Caco-2 (cell line): ENCODE data around the gene ERGIC1. TPM values are rescaled to one million over a fixed set of nuclear protein-coding genes. Genes with fewer than 3 reads are reported as not detected.

Experiments used
- BruUV-seq: library from RNA; stranded (reverse); fragments of 400-500 nt; replicated peaks from 2 replicates; lab custom pipeline; 2021; lab: Mats Ljungman, UMichigan
- CTCF ChIA-PET: fragments of 300-600 bp; sonication (Branson Sonifier 250); formaldehyde crosslinking; loops from one replicate; lab custom pipeline; 2022; ENCODE audit warnings: antibody characterized with exemption; lab: Charles Lee
- POLR2A ChIA-PET: fragments of 300-600 bp; sonication (Branson Sonifier 250); formaldehyde crosslinking; loops from one replicate; lab custom pipeline; 2022; ENCODE audit warnings: antibody characterized with exemption; lab: Charles Lee
- DNase-seq, 2 experiments: peaks; one replicate each; pipeline versions ENCODE4 v3.0.0 to v3.0.0-alpha.2; 2020 to 2022
- H3K27me3 ChIP-seq: replicated peaks from 2 replicates; pipeline ENCODE4 v1.6.0; 2011; ENCODE audit warnings: low read length; ENCODE audit not compliant: control insufficient read depth, insufficient read depth
- H3K36me3 ChIP-seq: 2 replicates; pipeline ENCODE4 v1.5.1; 2011; ENCODE audit warnings: low read length; ENCODE audit not compliant: control insufficient read depth, insufficient read depth
- H3K4me1 ChIP-seq: fragments of 250-450 bp; sonication (Bioruptor Pico); 2 replicates; pipeline ENCODE4 v1.5.1; 2020; ENCODE audit warnings: mild to moderate bottlenecking
- H3K4me3 ChIP-seq: 2 replicates; pipeline ENCODE4 v1.5.1; 2011; ENCODE audit warnings: low read depth, mild to moderate bottlenecking, control low read depth, low read length
- H3K9me3 ChIP-seq: fragments of 250-450 bp; sonication (Bioruptor Pico); 2 replicates; pipeline ENCODE4 v1.5.1; 2020; ENCODE audit warnings: mild to moderate bottlenecking, moderate library complexity
- H3K27ac Mint-ChIP-seq: one replicate; pipeline ENCODE4 v1.8.0; 2022; ENCODE audit warnings: mixed read lengths; ENCODE audit not compliant: unreplicated experiment
- H3K27me3 Mint-ChIP-seq: one replicate; pipeline ENCODE4 v1.8.0; 2022; ENCODE audit warnings: mixed read lengths; ENCODE audit not compliant: insufficient read depth, unreplicated experiment
- H3K36me3 Mint-ChIP-seq: one replicate; pipeline ENCODE4 v1.8.0; 2022; ENCODE audit warnings: mild to moderate bottlenecking, mixed read lengths; ENCODE audit not compliant: insufficient read depth, unreplicated experiment
- H3K4me1 Mint-ChIP-seq: one replicate; pipeline ENCODE4 v1.8.0; 2022; ENCODE audit warnings: low read depth, mixed read lengths; ENCODE audit not compliant: unreplicated experiment
- H3K4me3 Mint-ChIP-seq: one replicate; pipeline ENCODE4 v1.8.0; 2022; ENCODE audit warnings: mild to moderate bottlenecking, moderate library complexity, mixed read lengths; ENCODE audit not compliant: unreplicated experiment
- H3K9me3 Mint-ChIP-seq: one replicate; pipeline ENCODE4 v1.8.0; 2022; ENCODE audit warnings: mixed read lengths; ENCODE audit not compliant: unreplicated experiment
- CTCF ChIP-seq, 2 experiments: fragments of 200-600 bp in 1 of 2; IDR thresholded peaks; 1 replicate in 1 of 2; 2 replicates in 1 of 2; pipeline versions ENCODE4 v1.5.1 to v1.8.0; 2011 to 2022; ENCODE audit warnings: antibody characterized with exemption in 1 of 2, control low read depth in 1 of 2, inconsistent platforms in 1 of 2, low read depth in 1 of 2, low read length in 1 of 2, mild to moderate bottlenecking in 1 of 2, moderate library complexity in 1 of 2; ENCODE audit not compliant: insufficient read depth in 1 of 2, severe bottlenecking in 1 of 2, unreplicated experiment in 1 of 2
- intact Hi-C: fragments of 100-400 bp; cut with micrococcal nuclease; formaldehyde crosslinking; loops from one replicate; pipeline ENCODE4 v1.10.0; 2022; ENCODE audit not compliant: unreplicated experiment
- total RNA-seq: library from RNA; stranded (reverse); gene quantifications from 2 replicates; pipeline ENCODE4 v1.2.3, GENCODE V29; 2022

Gene ERGIC1
- total RNA-seq, 1 experiment from 2014 or later = 161 TPM

DNA sequence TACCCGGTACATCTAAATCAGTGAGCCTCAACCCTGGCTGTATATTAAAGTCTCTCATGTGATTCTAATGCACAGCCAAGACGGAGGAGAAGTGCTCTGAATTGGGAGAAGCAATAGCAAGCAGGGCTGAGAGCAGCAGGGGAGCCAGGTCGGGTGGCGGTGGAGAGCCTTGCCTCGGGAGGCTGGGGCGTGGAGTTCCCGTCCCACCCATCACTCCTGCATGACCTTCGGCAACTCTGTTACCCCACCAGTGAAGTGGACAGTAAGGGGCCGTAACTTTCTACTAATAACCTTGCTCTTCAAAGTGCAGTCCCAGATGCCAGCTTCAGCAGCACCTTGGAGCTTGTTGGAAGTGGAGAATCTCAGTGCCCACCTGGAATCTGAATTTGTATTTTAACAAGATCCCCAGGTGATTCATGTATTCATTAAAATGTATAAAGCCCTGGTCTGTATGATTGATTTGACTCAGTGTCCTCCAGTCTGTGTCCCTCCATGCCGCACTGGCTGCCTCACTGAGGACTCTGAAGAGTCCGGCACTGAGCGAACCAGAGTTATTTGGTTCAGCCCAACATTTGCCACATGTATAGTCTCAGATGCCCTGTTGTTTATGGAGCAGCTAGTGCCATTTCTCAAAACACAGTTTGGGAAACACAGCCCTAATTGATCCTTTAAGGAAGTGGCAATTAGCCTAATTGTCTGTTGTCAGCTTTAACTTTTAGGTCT, 6.5 kb downstream of the ERGIC1 start:
- H3K27me3 Mint-ChIP-seq = no peaks in the 10 kb centered on the region
- peaks cover 55% of the 10 kb centered on the region for H3K36me3 Mint-ChIP-seq
- H3K4me3 ChIP-seq = no peak overlapping the region
- H3K4me3 Mint-ChIP-seq = no peak overlapping the region
- H3K4me1 ChIP-seq = peaks cover 6% of the 10 kb centered on the region
- POLR2A ChIA-PET = no interaction called here
- CTCF ChIA-PET = no interaction called here
- H3K4me1 Mint-ChIP-seq = peaks cover 23% of the 10 kb centered on the region
- H3K36me3 ChIP-seq = no peaks in the 10 kb centered on the region; the same call in 1 of the 2 replicates
- no peak for DNase-seq
- no TSS peak for BruUV-seq
- H3K9me3 ChIP-seq = no peaks in the 10 kb centered on the region
- H3K9me3 Mint-ChIP-seq = no peaks in the 10 kb centered on the region
- intact Hi-C loops = no loop called here
- H3K27me3 ChIP-seq = no peaks in the 10 kb centered on the region
- no peak for TF ChIP-seq CTCF (IDR thresholded peaks at IDR 0.05; ENCODE audit: insufficient read depth in 1 of 2, low read depth in 1 of 2, low read length in 1 of 2, severe bottlenecking in 1 of 2, unreplicated experiment in 1 of 2)
- no peak overlapping the region for H3K27ac Mint-ChIP-seq

- BruUV-seq = no TSS peak
- TF ChIP-seq CTCF (IDR thresholded peaks at IDR 0.05; ENCODE audit: insufficient read depth in 1 of 2, low read depth in 1 of 2, low read length in 1 of 2, severe bottlenecking in 1 of 2, unreplicated experiment in 1 of 2) = no peak
- H3K9me3 ChIP-seq = no peaks in the 10 kb centered on the region
Observed at GRCh38 chr5:172841256-172841655, 7.2 kb downstream of the ERGIC1 start.

GRCh38 chr5:172843825-172844576, 9.9 kb downstream of the ERGIC1 start:
- H3K4me3 Mint-ChIP-seq = no peak overlapping the region
- no TSS peak for BruUV-seq
- Histone ChIP-seq H3K9me3 (no peaks in the 10 kb centered on the region), H3K36me3 (no peaks in the 10 kb centered on the region; the same call in 1 of the 2 replicates), H3K27me3 (no peaks in the 10 kb centered on the region), H3K4me1 (peaks cover 8% of the 10 kb centered on the region), H3K4me3 (no peak overlapping the region)
- H3K9me3 Mint-ChIP-seq = no peaks in the 10 kb centered on the region
- POLR2A ChIA-PET = no interaction called here
- CTCF ChIA-PET = interaction anchor here (0.5 kb wide), 1 partner anchor 50 kb away, joined by 6 read pairs; no protein-coding TSS in a partner anchor
- H3K27ac Mint-ChIP-seq = peak overlapping the region; percentile 63
- H3K4me1 Mint-ChIP-seq = peaks cover 18% of the 10 kb centered on the region
- intact Hi-C loops = no loop called here
- no peak for TF ChIP-seq CTCF (IDR thresholded peaks at IDR 0.05; ENCODE audit: insufficient read depth in 1 of 2, low read depth in 1 of 2, low read length in 1 of 2, severe bottlenecking in 1 of 2, unreplicated experiment in 1 of 2)
- DNase-seq = no peak
- peaks cover 50% of the 10 kb centered on the region for H3K36me3 Mint-ChIP-seq
- no peaks in the 10 kb centered on the region for H3K27me3 Mint-ChIP-seq

More at GRCh38 chr5:172841256-172841655, 7.2 kb downstream of the ERGIC1 start:
- no peak overlapping the region for H3K27ac Mint-ChIP-seq
- no peak overlapping the region for H3K4me3 Mint-ChIP-seq
- H3K4me1 Mint-ChIP-seq = peaks cover 21% of the 10 kb centered on the region
- H3K4me3 ChIP-seq = no peak overlapping the region
- H3K36me3 Mint-ChIP-seq = peaks cover 58% of the 10 kb centered on the region
- no peaks in the 10 kb centered on the region; the same call in 1 of the 2 replicates for H3K36me3 ChIP-seq
- no peaks in the 10 kb centered on the region for H3K27me3 ChIP-seq
- CTCF ChIA-PET = no interaction called here
- DNase-seq = no peak
- peaks cover 3% of the 10 kb centered on the region for H3K4me1 ChIP-seq
- H3K9me3 Mint-ChIP-seq = no peaks in the 10 kb centered on the region
- H3K27me3 Mint-ChIP-seq = no peaks in the 10 kb centered on the region
- POLR2A ChIA-PET = no interaction called here
- intact Hi-C loops = no loop called here
